Astrocyte (in vitro differentiated cells and primary cell): ENCODE data around the gene GREB1.

Source experiments
- CTCF ChIP-seq: IDR thresholded peaks from 2 replicates; pipeline ENCODE4 v1.5.1; 2011; ENCODE audit warnings: low read depth, mild to moderate bottlenecking, inconsistent platforms, low read length, moderate library complexity; ENCODE audit not compliant: insufficient read depth
- EZH2 ChIP-seq: IDR thresholded peaks from 2 replicates; pipeline ENCODE4 v1.6.1; 2012; ENCODE audit warnings: mild to moderate bottlenecking, low read length, inconsistent platforms; ENCODE audit not compliant: insufficient read depth

GRCh38 chr2:11579867-11580659 lies 46.2 kb downstream of the GREB1 start:
- TF ChIP-seq CTCF (no peak), EZH2 (no peak)
